ENCODE results near the gene CATSPERZ.
A peak's percentile ranks its signal among the peaks of the same experiment; 100 is the strongest.

CATSPERZ gene, protein sequence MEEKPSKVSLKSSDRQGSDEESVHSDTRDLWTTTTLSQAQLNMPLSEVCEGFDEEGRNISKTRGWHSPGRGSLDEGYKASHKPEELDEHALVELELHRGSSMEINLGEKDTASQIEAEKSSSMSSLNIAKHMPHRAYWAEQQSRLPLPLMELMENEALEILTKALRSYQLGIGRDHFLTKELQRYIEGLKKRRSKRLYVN

GRCh38 chr11:64299847-64300648 is at the start of gene CATSPERZ:
Gene CATSPERZ (plus strand): TSS chr11:64300358. CDS start chr11:64300411, 53 bp downstream.
- Histone ChIP-seq H3K36me3 (ENCODE audit: control insufficient read depth, insufficient read depth, low read length) (no peaks in the 10 kb centered on the region), H3K4me3 (ENCODE audit: low read depth, low read length) (peak within 1 kb of the TSS; percentile 50), H3K27ac (ENCODE audit: low read depth, low read length) (no peak within 1 kb of the TSS), H3K9ac (ENCODE audit: low read length) (no peak within 1 kb of the TSS), H3K27me3 (ENCODE audit: control insufficient read depth, insufficient read depth, low read length) (peaks cover 67% of the 10 kb centered on the region), H3K4me1 (ENCODE audit: control insufficient read depth, insufficient read depth, low read length) (peaks cover 15% of the 10 kb centered on the region), H3K9me3 (ENCODE audit: control insufficient read depth, insufficient read depth, low read depth, low read length) (no peaks in the 10 kb centered on the region)

DNA sequence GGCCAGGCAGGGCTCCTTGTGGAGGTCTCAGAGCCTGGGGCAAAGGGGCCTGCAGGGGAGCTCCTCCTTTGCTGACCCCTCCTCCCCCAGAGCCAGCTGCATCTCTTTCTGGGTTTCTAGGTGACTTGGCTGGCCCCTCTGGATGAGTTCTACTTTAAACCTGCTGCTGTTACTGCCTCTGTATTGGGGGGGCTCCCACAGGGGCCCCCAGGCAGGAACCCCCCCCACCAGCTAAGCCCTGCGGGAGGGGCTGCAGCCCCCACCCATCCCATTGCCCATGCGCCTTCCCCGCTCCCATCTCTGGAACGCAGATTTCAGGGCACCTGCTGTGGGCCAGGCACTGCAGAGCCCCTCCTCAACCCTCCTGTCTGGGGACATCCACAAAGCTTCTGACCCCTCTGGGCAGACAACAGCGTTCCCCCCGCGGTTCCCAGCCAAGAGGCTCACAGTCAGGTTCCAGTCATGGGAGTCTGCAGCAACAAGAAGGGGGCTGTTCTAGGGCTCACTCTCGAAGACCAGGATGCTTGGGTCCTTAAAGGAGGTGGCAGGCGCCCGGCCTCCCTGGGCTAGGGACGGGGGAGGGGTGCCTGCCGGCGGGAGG is 49.6 kb upstream of the CATSPERZ start:
- peak overlapping the region; percentile 59 for H3K9ac ChIP-seq (ENCODE audit: low read length)
- peaks cover 49% of the 10 kb centered on the region for H3K4me1 ChIP-seq (ENCODE audit: control insufficient read depth, insufficient read depth, low read length)
- H3K27ac ChIP-seq (ENCODE audit: low read depth, low read length): peak overlapping the region; percentile 10; the same call in 1 of the 2 replicates
- no peaks in the 10 kb centered on the region for H3K27me3 ChIP-seq (ENCODE audit: control insufficient read depth, insufficient read depth, low read length)
- peak overlapping the region; percentile 90 for H3K4me3 ChIP-seq (ENCODE audit: low read depth, low read length)
- peaks cover 16% of the 10 kb centered on the region for H3K36me3 ChIP-seq (ENCODE audit: control insufficient read depth, insufficient read depth, low read length)
- no peaks in the 10 kb centered on the region for H3K9me3 ChIP-seq (ENCODE audit: control insufficient read depth, insufficient read depth, low read depth, low read length)

DNA sequence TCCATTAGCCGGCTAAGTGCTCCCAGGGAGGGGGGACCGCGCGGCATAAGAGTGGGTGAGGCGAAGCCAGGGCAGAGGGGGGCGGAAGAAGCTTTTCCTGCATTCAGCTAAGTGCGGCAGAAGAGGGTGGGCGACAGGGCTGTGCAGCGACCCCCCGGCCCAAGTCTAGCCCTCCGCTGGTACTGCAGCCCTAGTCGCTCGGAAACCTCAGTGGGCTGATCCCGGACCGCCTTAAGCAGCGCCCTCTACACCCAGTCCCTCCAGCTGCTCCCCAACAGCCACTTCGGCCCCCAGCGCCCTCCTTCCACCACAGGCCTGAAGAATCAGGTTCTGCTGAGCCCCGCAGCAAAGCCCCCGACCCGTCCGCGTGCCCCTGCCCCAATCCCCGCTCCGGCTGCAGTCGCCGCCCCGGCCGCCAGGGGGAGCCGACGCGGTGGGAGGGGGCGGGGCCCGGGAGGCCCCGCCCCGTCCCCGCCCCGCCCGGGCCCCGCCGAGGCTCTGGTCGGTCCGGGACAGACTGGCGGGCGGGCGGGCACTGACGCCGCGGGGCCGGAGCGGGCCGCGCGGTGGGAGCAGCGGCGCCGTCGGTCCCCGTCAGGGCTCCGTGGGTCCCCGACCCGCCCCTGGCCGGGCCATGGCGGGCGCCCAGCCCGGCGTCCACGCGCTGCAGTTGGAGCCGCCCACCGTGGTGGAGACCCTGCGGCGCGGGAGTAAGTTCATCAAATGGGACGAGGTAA is 49.0 kb upstream of the CATSPERZ start, which contains the start of gene PLCB3:
TSS of gene PLCB3 (plus strand) at position 515 of the 737 bp plus-strand sequence. CDS start at position 635, 120 bp downstream.
- Histone ChIP-seq H3K9ac (ENCODE audit: low read length) (peak within 1 kb of the TSS; percentile 79), H3K27ac (ENCODE audit: low read depth, low read length) (peak within 1 kb of the TSS; percentile 10; the same call in 1 of the 2 replicates), H3K4me1 (ENCODE audit: control insufficient read depth, insufficient read depth, low read length) (peaks cover 48% of the 10 kb centered on the region), H3K36me3 (ENCODE audit: control insufficient read depth, insufficient read depth, low read length) (peaks cover 22% of the 10 kb centered on the region), H3K9me3 (ENCODE audit: control insufficient read depth, insufficient read depth, low read depth, low read length) (no peaks in the 10 kb centered on the region), H3K4me3 (ENCODE audit: low read depth, low read length) (peak within 1 kb of the TSS; percentile 90), H3K27me3 (ENCODE audit: control insufficient read depth, insufficient read depth, low read length) (no peaks in the 10 kb centered on the region)

GRCh38 chr11:64251753-64252002 is 48.5 kb upstream of the CATSPERZ start:
- Histone ChIP-seq H3K27ac (ENCODE audit: low read depth, low read length) (no peak overlapping the region), H3K4me1 (ENCODE audit: control insufficient read depth, insufficient read depth, low read length) (peaks cover 48% of the 10 kb centered on the region), H3K9ac (ENCODE audit: low read length) (peak overlapping the region; percentile 79)

GRCh38 chr11:64252003-64252872 is 47.9 kb upstream of the CATSPERZ start:
- Histone ChIP-seq H3K36me3 (ENCODE audit: control insufficient read depth, insufficient read depth, low read length) (peaks cover 29% of the 10 kb centered on the region), H3K4me1 (ENCODE audit: control insufficient read depth, insufficient read depth, low read length) (peaks cover 48% of the 10 kb centered on the region)

More at GRCh38 chr11:64251753-64252002, 48.5 kb upstream of the CATSPERZ start:
- H3K36me3 ChIP-seq (ENCODE audit: control insufficient read depth, insufficient read depth, low read length): peaks cover 27% of the 10 kb centered on the region
- H3K4me3 ChIP-seq (ENCODE audit: low read depth, low read length): peak overlapping the region; percentile 90
- no peaks in the 10 kb centered on the region for H3K27me3 ChIP-seq (ENCODE audit: control insufficient read depth, insufficient read depth, low read length)
- no peaks in the 10 kb centered on the region for H3K9me3 ChIP-seq (ENCODE audit: control insufficient read depth, insufficient read depth, low read depth, low read length)

GRCh38 chr11:64253043-64253442 is 47.1 kb upstream of the CATSPERZ start:
- H3K27me3 ChIP-seq (ENCODE audit: control insufficient read depth, insufficient read depth, low read length): no peaks in the 10 kb centered on the region
- H3K9me3 ChIP-seq (ENCODE audit: control insufficient read depth, insufficient read depth, low read depth, low read length): no peaks in the 10 kb centered on the region
- no peak overlapping the region; the same call in 1 of the 2 replicates for H3K27ac ChIP-seq (ENCODE audit: low read depth, low read length)
- peaks cover 33% of the 10 kb centered on the region for H3K36me3 ChIP-seq (ENCODE audit: control insufficient read depth, insufficient read depth, low read length)
- H3K4me1 ChIP-seq (ENCODE audit: control insufficient read depth, insufficient read depth, low read length): peaks cover 42% of the 10 kb centered on the region
- peak overlapping the region; percentile 37 for H3K4me3 ChIP-seq (ENCODE audit: low read depth, low read length)
- H3K9ac ChIP-seq (ENCODE audit: low read length): peak overlapping the region; percentile 43

More at GRCh38 chr11:64252003-64252872, 47.9 kb upstream of the CATSPERZ start:
- Histone ChIP-seq H3K27me3 (ENCODE audit: control insufficient read depth, insufficient read depth, low read length) (no peaks in the 10 kb centered on the region), H3K27ac (ENCODE audit: low read depth, low read length) (no peak overlapping the region), H3K9me3 (ENCODE audit: control insufficient read depth, insufficient read depth, low read depth, low read length) (no peaks in the 10 kb centered on the region), H3K4me3 (ENCODE audit: low read depth, low read length) (peak overlapping the region; percentile 90), H3K9ac (ENCODE audit: low read length) (peak overlapping the region; percentile 79)

GRCh38 chr11:64253481-64253880 is 46.7 kb upstream of the CATSPERZ start:
- 0 out of 2 replicates have a peak overlapping the region, but pooled peaks have one; percentile 37 for H3K4me3 ChIP-seq (ENCODE audit: low read depth, low read length)
- no peaks in the 10 kb centered on the region for H3K27me3 ChIP-seq (ENCODE audit: control insufficient read depth, insufficient read depth, low read length)
- no peak overlapping the region for H3K27ac ChIP-seq (ENCODE audit: low read depth, low read length)
- H3K36me3 ChIP-seq (ENCODE audit: control insufficient read depth, insufficient read depth, low read length): peaks cover 37% of the 10 kb centered on the region
- H3K9ac ChIP-seq (ENCODE audit: low read length): no peak overlapping the region
- H3K9me3 ChIP-seq (ENCODE audit: control insufficient read depth, insufficient read depth, low read depth, low read length): no peaks in the 10 kb centered on the region
- peaks cover 38% of the 10 kb centered on the region for H3K4me1 ChIP-seq (ENCODE audit: control insufficient read depth, insufficient read depth, low read length)

GRCh38 chr11:64254326-64254725 is 45.8 kb upstream of the CATSPERZ start:
- H3K27ac ChIP-seq (ENCODE audit: low read depth, low read length): no peak overlapping the region
- H3K27me3 ChIP-seq (ENCODE audit: control insufficient read depth, insufficient read depth, low read length): no peaks in the 10 kb centered on the region
- H3K4me1 ChIP-seq (ENCODE audit: control insufficient read depth, insufficient read depth, low read length): peaks cover 30% of the 10 kb centered on the region
- H3K36me3 ChIP-seq (ENCODE audit: control insufficient read depth, insufficient read depth, low read length): peaks cover 46% of the 10 kb centered on the region
- no peaks in the 10 kb centered on the region for H3K9me3 ChIP-seq (ENCODE audit: control insufficient read depth, insufficient read depth, low read depth, low read length)
- no peak overlapping the region for H3K4me3 ChIP-seq (ENCODE audit: low read depth, low read length)
- H3K9ac ChIP-seq (ENCODE audit: low read length): no peak overlapping the region

GRCh38 chr11:64255135-64256128 is 44.7 kb upstream of the CATSPERZ start:
- Histone ChIP-seq H3K36me3 (ENCODE audit: control insufficient read depth, insufficient read depth, low read length) (peaks cover 57% of the 10 kb centered on the region), H3K9ac (ENCODE audit: low read length) (no peak overlapping the region), H3K27me3 (ENCODE audit: control insufficient read depth, insufficient read depth, low read length) (no peaks in the 10 kb centered on the region), H3K9me3 (ENCODE audit: control insufficient read depth, insufficient read depth, low read depth, low read length) (no peaks in the 10 kb centered on the region), H3K4me1 (ENCODE audit: control insufficient read depth, insufficient read depth, low read length) (peaks cover 19% of the 10 kb centered on the region), H3K27ac (ENCODE audit: low read depth, low read length) (no peak overlapping the region), H3K4me3 (ENCODE audit: low read depth, low read length) (no peak overlapping the region)

Data from HUES6 (cell line).